HEK293 (cell line): ENCODE measurements around the gene GALNTL6.

Experiments
- KLF1 ChIP-seq: fragments of 450-650 bp; formaldehyde crosslinking; IDR thresholded peaks from 2 replicates; pipeline ENCODE4 v1.5.1; 2016; ENCODE audit warnings: missing biosample characterization, missing genetic modification characterization
- YY2 ChIP-seq: fragments of 450-650 bp; formaldehyde crosslinking; IDR thresholded peaks from 2 replicates; pipeline ENCODE4 v1.5.1; 2016; ENCODE audit warnings: missing biosample characterization, missing genetic modification characterization
- ZNF18 ChIP-seq: fragments of 450-650 bp; formaldehyde crosslinking; IDR thresholded peaks from 2 replicates; pipeline ENCODE4 v1.5.1; 2016; ENCODE audit warnings: missing biosample characterization, missing genetic modification characterization
- ZNF184 ChIP-seq: fragments of 450-650 bp; IDR thresholded peaks from 2 replicates; pipeline ENCODE4 v1.5.1; 2018; ENCODE audit warnings: missing biosample characterization, mild to moderate bottlenecking, missing genetic modification characterization
- ZNF211 ChIP-seq: fragments of 450-650 bp; formaldehyde crosslinking; IDR thresholded peaks from 2 replicates; pipeline ENCODE4 v1.5.1; 2016; ENCODE audit warnings: low read depth, missing biosample characterization, missing genetic modification characterization
- ZNF221 ChIP-seq: fragments of 450-650 bp; formaldehyde crosslinking; IDR thresholded peaks from 2 replicates; pipeline ENCODE4 v1.5.1; 2017; ENCODE audit warnings: missing biosample characterization, missing genetic modification characterization, borderline replicate concordance
- ZNF449 ChIP-seq: fragments of 450-650 bp; formaldehyde crosslinking; IDR thresholded peaks from 2 replicates; pipeline ENCODE4 v1.5.1; 2017; ENCODE audit warnings: missing biosample characterization, mild to moderate bottlenecking, missing genetic modification characterization, moderate library complexity
- ZNF510 ChIP-seq: fragments of 450-650 bp; formaldehyde crosslinking; IDR thresholded peaks from 2 replicates; pipeline ENCODE4 v1.5.1; 2018; ENCODE audit warnings: mild to moderate bottlenecking, missing genetic modification characterization, missing biosample characterization; ENCODE audit not compliant: insufficient replicate concordance
- ZNF639 ChIP-seq: fragments of 450-650 bp; formaldehyde crosslinking; IDR thresholded peaks from 2 replicates; pipeline ENCODE4 v1.5.1; 2016; ENCODE audit warnings: missing biosample characterization, missing genetic modification characterization
- ZNF660 ChIP-seq: fragments of 450-650 bp; IDR thresholded peaks from 2 replicates; pipeline ENCODE4 v1.5.1; 2018; ENCODE audit warnings: missing biosample characterization, mild to moderate bottlenecking, missing genetic modification characterization

GRCh38 chr4:173014113-173014558 is 1200.9 kb downstream of the GALNTL6 start:
- TF ChIP-seq ZNF18 (no peak), YY2 (tag by site-specific recombination) (no peak), ZNF510 (tag by site-specific recombination) (no peak), ZNF184 (tag by site-specific recombination) (no peak), ZNF211 (tag by site-specific recombination) (no peak), KLF1 (tag by site-specific recombination) (no peak), ZNF660 (tag by site-specific recombination) (no peak), ZNF639 (tag by site-specific recombination) (no peak), ZNF449 (no peak), ZNF221 (tag by site-specific recombination) (no peak)
